Epithelial cell of proximal tubule (primary cell): ENCODE results near the gene TXLNB. TPM values are rescaled to one million over a fixed set of nuclear protein-coding genes. Genes with fewer than 3 reads are reported as not detected.

Source experiments
- DNase-seq: peaks from one replicate; pipeline ENCODE4 v3.0.0-alpha.2; 2011; ENCODE audit warnings: low read depth
- H3K4me3 ChIP-seq: 2 replicates; pipeline ENCODE4 v1.5.1; 2011; ENCODE audit warnings: low read depth, mild to moderate bottlenecking, low read length
- CTCF ChIP-seq: conservative IDR thresholded peaks from 2 replicates; pipeline ENCODE4 v1.5.1; 2012; ENCODE audit warnings: low read depth, mild to moderate bottlenecking, low read length
- total RNA-seq: library from RNA; depleted of rRNA; stranded (reverse); fragments of >200 nt; gene quantifications from 2 replicates; pipeline ENCODE4 v1.2.3, GENCODE V29; 2015

TXLNB gene
- total RNA-seq, 1 donor from 2014 or later = not detected

GRCh38 chr6:139277587-139277986 is 14.2 kb downstream of the TXLNB start:
- no peak overlapping the region for H3K4me3 ChIP-seq
- DNase-seq = no peak
- no peak for TF ChIP-seq CTCF

GRCh38 chr6:139277161-139277560 is 14.6 kb downstream of the TXLNB start:
- H3K4me3 ChIP-seq = no peak overlapping the region
- TF ChIP-seq CTCF = no peak
- DNase-seq = no peak

GRCh38 chr6:139275279-139276055 is 16.3 kb downstream of the TXLNB start:
- DNase-seq = no peak
- H3K4me3 ChIP-seq = no peak overlapping the region
- no peak for TF ChIP-seq CTCF

- no peak for TF ChIP-seq CTCF
- DNase-seq = no peak
- no peak overlapping the region for H3K4me3 ChIP-seq
These were observed 20.7 kb downstream of the TXLNB start for GRCh38 chr6:139271056-139271455.

- no peak overlapping the region for H3K4me3 ChIP-seq
- no peak for TF ChIP-seq CTCF
- no peak for DNase-seq
These were observed 21.5 kb downstream of the TXLNB start for GRCh38 chr6:139270249-139270648.

GRCh38 chr6:139265512-139266190 is 26.1 kb downstream of the TXLNB start:
- DNase-seq = no peak
- TF ChIP-seq CTCF = no peak
- H3K4me3 ChIP-seq = no peak overlapping the region
